ENCODE measurements around the gene SLC23A1.

GRCh38 chr5:139381837-139382761 is 998 bp downstream of the SLC23A1 start:
- TF ChIP-seq ZNF175 (tag by site-specific recombination; IDR thresholded peaks at IDR 0.05) = no peak
- TF ChIP-seq, protein P1, sequence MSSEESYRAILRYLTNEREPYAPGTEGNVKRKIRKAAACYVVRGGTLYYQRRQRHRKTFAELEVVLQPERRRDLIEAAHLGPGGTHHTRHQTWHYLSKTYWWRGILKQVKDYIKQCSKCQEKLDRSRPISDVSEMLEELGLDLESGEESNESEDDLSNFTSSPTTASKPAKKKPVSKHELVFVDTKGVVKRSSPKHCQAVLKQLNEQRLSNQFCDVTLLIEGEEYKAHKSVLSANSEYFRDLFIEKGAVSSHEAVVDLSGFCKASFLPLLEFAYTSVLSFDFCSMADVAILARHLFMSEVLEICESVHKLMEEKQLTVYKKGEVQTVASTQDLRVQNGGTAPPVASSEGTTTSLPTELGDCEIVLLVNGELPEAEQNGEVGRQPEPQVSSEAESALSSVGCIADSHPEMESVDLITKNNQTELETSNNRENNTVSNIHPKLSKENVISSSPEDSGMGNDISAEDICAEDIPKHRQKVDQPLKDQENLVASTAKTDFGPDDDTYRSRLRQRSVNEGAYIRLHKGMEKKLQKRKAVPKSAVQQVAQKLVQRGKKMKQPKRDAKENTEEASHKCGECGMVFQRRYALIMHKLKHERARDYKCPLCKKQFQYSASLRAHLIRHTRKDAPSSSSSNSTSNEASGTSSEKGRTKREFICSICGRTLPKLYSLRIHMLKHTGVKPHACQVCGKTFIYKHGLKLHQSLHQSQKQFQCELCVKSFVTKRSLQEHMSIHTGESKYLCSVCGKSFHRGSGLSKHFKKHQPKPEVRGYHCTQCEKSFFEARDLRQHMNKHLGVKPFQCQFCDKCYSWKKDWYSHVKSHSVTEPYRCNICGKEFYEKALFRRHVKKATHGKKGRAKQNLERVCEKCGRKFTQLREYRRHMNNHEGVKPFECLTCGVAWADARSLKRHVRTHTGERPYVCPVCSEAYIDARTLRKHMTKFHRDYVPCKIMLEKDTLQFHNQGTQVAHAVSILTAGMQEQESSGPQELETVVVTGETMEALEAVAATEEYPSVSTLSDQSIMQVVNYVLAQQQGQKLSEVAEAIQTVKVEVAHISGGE (tag by site-specific recombination; conservative IDR thresholded peaks at IDR 0.05; ENCODE audit: low read depth) = no peak
- TF ChIP-seq, protein P2, sequence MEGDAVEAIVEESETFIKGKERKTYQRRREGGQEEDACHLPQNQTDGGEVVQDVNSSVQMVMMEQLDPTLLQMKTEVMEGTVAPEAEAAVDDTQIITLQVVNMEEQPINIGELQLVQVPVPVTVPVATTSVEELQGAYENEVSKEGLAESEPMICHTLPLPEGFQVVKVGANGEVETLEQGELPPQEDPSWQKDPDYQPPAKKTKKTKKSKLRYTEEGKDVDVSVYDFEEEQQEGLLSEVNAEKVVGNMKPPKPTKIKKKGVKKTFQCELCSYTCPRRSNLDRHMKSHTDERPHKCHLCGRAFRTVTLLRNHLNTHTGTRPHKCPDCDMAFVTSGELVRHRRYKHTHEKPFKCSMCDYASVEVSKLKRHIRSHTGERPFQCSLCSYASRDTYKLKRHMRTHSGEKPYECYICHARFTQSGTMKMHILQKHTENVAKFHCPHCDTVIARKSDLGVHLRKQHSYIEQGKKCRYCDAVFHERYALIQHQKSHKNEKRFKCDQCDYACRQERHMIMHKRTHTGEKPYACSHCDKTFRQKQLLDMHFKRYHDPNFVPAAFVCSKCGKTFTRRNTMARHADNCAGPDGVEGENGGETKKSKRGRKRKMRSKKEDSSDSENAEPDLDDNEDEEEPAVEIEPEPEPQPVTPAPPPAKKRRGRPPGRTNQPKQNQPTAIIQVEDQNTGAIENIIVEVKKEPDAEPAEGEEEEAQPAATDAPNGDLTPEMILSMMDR (tag by site-specific recombination; IDR thresholded peaks at IDR 0.05) = no peak
- TF ChIP-seq GLIS2 (tag by site-specific recombination; IDR thresholded peaks at IDR 0.05) = no peak
- no peak for TF ChIP-seq ZNF558 (tag by site-specific recombination; IDR thresholded peaks at IDR 0.05)
- no peak for TF ChIP-seq ZNF280D (tag by site-specific recombination; IDR thresholded peaks at IDR 0.05)
- TF ChIP-seq, protein P3, sequence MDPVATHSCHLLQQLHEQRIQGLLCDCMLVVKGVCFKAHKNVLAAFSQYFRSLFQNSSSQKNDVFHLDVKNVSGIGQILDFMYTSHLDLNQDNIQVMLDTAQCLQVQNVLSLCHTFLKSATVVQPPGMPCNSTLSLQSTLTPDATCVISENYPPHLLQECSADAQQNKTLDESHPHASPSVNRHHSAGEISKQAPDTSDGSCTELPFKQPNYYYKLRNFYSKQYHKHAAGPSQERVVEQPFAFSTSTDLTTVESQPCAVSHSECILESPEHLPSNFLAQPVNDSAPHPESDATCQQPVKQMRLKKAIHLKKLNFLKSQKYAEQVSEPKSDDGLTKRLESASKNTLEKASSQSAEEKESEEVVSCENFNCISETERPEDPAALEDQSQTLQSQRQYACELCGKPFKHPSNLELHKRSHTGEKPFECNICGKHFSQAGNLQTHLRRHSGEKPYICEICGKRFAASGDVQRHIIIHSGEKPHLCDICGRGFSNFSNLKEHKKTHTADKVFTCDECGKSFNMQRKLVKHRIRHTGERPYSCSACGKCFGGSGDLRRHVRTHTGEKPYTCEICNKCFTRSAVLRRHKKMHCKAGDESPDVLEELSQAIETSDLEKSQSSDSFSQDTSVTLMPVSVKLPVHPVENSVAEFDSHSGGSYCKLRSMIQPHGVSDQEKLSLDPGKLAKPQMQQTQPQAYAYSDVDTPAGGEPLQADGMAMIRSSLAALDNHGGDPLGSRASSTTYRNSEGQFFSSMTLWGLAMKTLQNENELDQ (tag by site-specific recombination; IDR thresholded peaks at IDR 0.05; ENCODE audit: low read depth) = no peak
- no peak for TF ChIP-seq ZNF23 (tag by site-specific recombination; IDR thresholded peaks at IDR 0.05; ENCODE audit: borderline replicate concordance)
- TF ChIP-seq, protein P4, sequence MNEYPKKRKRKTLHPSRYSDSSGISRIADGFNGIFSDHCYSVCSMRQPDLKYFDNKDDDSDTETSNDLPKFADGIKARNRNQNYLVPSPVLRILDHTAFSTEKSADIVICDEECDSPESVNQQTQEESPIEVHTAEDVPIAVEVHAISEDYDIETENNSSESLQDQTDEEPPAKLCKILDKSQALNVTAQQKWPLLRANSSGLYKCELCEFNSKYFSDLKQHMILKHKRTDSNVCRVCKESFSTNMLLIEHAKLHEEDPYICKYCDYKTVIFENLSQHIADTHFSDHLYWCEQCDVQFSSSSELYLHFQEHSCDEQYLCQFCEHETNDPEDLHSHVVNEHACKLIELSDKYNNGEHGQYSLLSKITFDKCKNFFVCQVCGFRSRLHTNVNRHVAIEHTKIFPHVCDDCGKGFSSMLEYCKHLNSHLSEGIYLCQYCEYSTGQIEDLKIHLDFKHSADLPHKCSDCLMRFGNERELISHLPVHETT (tag by site-specific recombination; IDR thresholded peaks at IDR 0.05) = no peak
- TF ChIP-seq, protein P5, sequence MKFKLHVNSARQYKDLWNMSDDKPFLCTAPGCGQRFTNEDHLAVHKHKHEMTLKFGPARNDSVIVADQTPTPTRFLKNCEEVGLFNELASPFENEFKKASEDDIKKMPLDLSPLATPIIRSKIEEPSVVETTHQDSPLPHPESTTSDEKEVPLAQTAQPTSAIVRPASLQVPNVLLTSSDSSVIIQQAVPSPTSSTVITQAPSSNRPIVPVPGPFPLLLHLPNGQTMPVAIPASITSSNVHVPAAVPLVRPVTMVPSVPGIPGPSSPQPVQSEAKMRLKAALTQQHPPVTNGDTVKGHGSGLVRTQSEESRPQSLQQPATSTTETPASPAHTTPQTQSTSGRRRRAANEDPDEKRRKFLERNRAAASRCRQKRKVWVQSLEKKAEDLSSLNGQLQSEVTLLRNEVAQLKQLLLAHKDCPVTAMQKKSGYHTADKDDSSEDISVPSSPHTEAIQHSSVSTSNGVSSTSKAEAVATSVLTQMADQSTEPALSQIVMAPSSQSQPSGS (tag by site-specific recombination; IDR thresholded peaks at IDR 0.05; ENCODE audit: low read depth) = no peak
- no peak for TF ChIP-seq KLF9 (tag by site-specific recombination; IDR thresholded peaks at IDR 0.05; ENCODE audit: low read depth)
